ENCODE measurements around the gene HOXA13. TPM values are rescaled to one million over a fixed set of nuclear protein-coding genes. Genes with fewer than 3 reads are reported as not detected.

The HOXA13 gene
- total RNA-seq, 4 donors from 2014 or later = not detected

- Histone ChIP-seq H3K27me3 (peaks cover 31 to 100% (median 95%) of the 10 kb centered on the region in 4 donors), H3K36me3 (no peaks in the 10 kb centered on the region), H3K4me1 (peaks cover 27 to 53% (median 43%) of the 10 kb centered on the region in 4 donors), H3K9me3 (no peaks in the 10 kb centered on the region), H3K4me3 (no peak overlapping the region), H3K27ac (replicated peaks in 1 of 4) (no peak overlapping the region)
- intact Hi-C loops (cut with DNase I) = no loop called here
- DNase-seq (ENCODE audit: extremely low spot score) = no peak
- TF ChIP-seq POLR2A (IDR thresholded peaks at IDR 0.05; ENCODE audit: low read depth) (no peak), EP300 (IDR thresholded peaks at IDR 0.05) (no peak), POLR2AphosphoS5 (IDR thresholded peaks at IDR 0.05) (no peak), CTCF (IDR thresholded peaks at IDR 0.05) (no peak)
- 60% methylated on average over 26 of the region's 40 CpGs for WGBS
These were observed 24.0 kb downstream of the HOXA13 start for GRCh38 chr7:27175626-27176523.

- WGBS = 74% methylated on average over 10 of the region's 12 CpGs
- no peak for TF ChIP-seq EP300 (IDR thresholded peaks at IDR 0.05)
- no peak for TF ChIP-seq POLR2A (IDR thresholded peaks at IDR 0.05; ENCODE audit: low read depth)
- no peak for TF ChIP-seq POLR2AphosphoS5 (IDR thresholded peaks at IDR 0.05)
- no peak for TF ChIP-seq CTCF (IDR thresholded peaks at IDR 0.05)
- Histone ChIP-seq H3K27me3 (peaks cover 34 to 100% (median 97%) of the 10 kb centered on the region in 4 donors), H3K4me3 (no peak overlapping the region), H3K27ac (replicated peaks in 1 of 4) (no peak overlapping the region), H3K36me3 (no peaks in the 10 kb centered on the region), H3K9me3 (no peaks in the 10 kb centered on the region), H3K4me1 (peaks cover 26 to 52% (median 42%) of the 10 kb centered on the region in 4 donors)
- intact Hi-C loops (cut with DNase I) = no loop called here
- DNase-seq (ENCODE audit: extremely low spot score) = no peak
These were observed 24.8 kb downstream of the HOXA13 start for GRCh38 chr7:27174874-27175625.

- no peak for TF ChIP-seq EP300 (IDR thresholded peaks at IDR 0.05)
- no peak for TF ChIP-seq POLR2AphosphoS5 (IDR thresholded peaks at IDR 0.05)
- no peak for TF ChIP-seq POLR2A (IDR thresholded peaks at IDR 0.05; ENCODE audit: low read depth)
- no peak for TF ChIP-seq CTCF (IDR thresholded peaks at IDR 0.05)
- intact Hi-C loops (cut with DNase I) = no loop called here
- Histone ChIP-seq H3K4me1 (peaks cover 26 to 52% (median 42%) of the 10 kb centered on the region in 4 donors), H3K36me3 (no peaks in the 10 kb centered on the region), H3K27me3 (peaks cover 40 to 100% (median 97%) of the 10 kb centered on the region in 4 donors), H3K9me3 (no peaks in the 10 kb centered on the region), H3K27ac (replicated peaks in 1 of 4) (no peak within 1 kb of the TSS), H3K4me3 (peak within 1 kb of the TSS; percentile 45 to 59 (median 49))
- DNase-seq (ENCODE audit: extremely low spot score) = no peak
- WGBS = 6% methylated on average over 23 of the region's 82 CpGs
These were observed 25.7 kb downstream of the HOXA13 start, which contains the start of gene HOXA10 for GRCh38 chr7:27173956-27174873. Gene HOXA10, minus strand, starts transcription at chr7:27174320. Its CDS starts 14 bp downstream, at chr7:27174306.

GRCh38 chr7:27173511-27173955, 26.4 kb downstream of the HOXA13 start:
- Histone ChIP-seq H3K27me3 (peaks cover 40 to 100% (median 97%) of the 10 kb centered on the region in 4 donors), H3K27ac (replicated peaks in 1 of 4) (no peak overlapping the region), H3K9me3 (no peaks in the 10 kb centered on the region), H3K4me1 (peaks cover 26 to 50% (median 41%) of the 10 kb centered on the region in 4 donors), H3K4me3 (peak overlapping the region; percentile 45 to 59 (median 49)), H3K36me3 (no peaks in the 10 kb centered on the region)
- 0% methylated on average over 4 of the region's 59 CpGs for WGBS
- no peak for TF ChIP-seq POLR2A (IDR thresholded peaks at IDR 0.05; ENCODE audit: low read depth)
- no peak for TF ChIP-seq CTCF (IDR thresholded peaks at IDR 0.05)
- no peak for TF ChIP-seq EP300 (IDR thresholded peaks at IDR 0.05)
- TF ChIP-seq POLR2AphosphoS5 (IDR thresholded peaks at IDR 0.05) = no peak
- intact Hi-C loops (cut with DNase I) = no loop called here
- DNase-seq (ENCODE audit: extremely low spot score) = no peak
